GM08714 (cell line): ENCODE data around the gene ATP1A3.
"Not testable (repeated sequence)": the region's sequence is repeated elsewhere in the genome, so short reads cannot be mapped to it uniquely, and the experiment has no call there.

Experiments used
- H3K4me3 ChIP-seq: fragments of 200-500 bp; sonication (Bioruptor generic); 2 replicates; pipeline ENCODE4 v1.5.1; 2014; ENCODE audit warnings: mild to moderate bottlenecking, low read length, inconsistent platforms
- ZNF274 ChIP-seq: IDR thresholded peaks from 2 replicates; pipeline ENCODE4 v1.6.1; 2012; ENCODE audit warnings: mild to moderate bottlenecking, low read depth, low read length

Gene ATP1A3

GRCh38 chr19:41998246-41999020 is 4.4 kb upstream of the ATP1A3 start:
- TF ChIP-seq ZNF274 = no peak

GRCh38 chr19:41997851-41998229 is 3.8 kb upstream of the ATP1A3 start:
- H3K4me3 ChIP-seq = no peak overlapping the region
- TF ChIP-seq ZNF274 = no peak

More at GRCh38 chr19:41998246-41999020, 4.4 kb upstream of the ATP1A3 start:
- H3K4me3 ChIP-seq = no peak overlapping the region

GRCh38 chr19:41997121-41997850 is 3.3 kb upstream of the ATP1A3 start:
- TF ChIP-seq ZNF274 = no peak
- H3K4me3 ChIP-seq = no peak overlapping the region

- H3K4me3 ChIP-seq = no peak overlapping the region
- no peak for TF ChIP-seq ZNF274
Measured at GRCh38 chr19:41995959-41996797, 2.1 kb upstream of the ATP1A3 start.

- H3K4me3 ChIP-seq = no peak overlapping the region
- no peak for TF ChIP-seq ZNF274
Measured at GRCh38 chr19:41994994-41995958, 1.2 kb upstream of the ATP1A3 start.

DNA sequence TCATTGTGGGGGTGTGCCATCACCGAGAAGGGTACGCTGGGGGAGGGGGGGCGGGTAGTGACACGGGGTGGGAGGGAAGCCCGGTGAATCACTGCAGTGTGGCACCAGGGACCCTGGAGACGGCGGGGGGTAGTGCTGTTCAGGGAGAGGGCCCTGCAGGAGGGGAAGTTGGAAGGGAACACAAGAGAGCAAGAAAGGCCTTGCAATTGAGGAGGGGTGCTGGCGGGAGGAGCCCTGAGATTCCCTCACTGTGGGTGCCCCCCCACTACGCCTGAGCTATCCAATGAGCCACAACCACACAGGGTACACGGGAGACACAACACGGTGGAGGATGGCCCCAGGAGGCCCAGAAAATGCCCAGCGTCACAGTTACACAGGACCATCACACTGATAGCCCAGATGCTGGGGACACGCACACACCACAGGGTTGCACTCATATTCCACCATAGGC is 516 bp upstream of the ATP1A3 start:
- no peak for TF ChIP-seq ZNF274
- H3K4me3 ChIP-seq = no peak overlapping the region

GRCh38 chr19:41991925-41992569 is 2.0 kb downstream of the ATP1A3 start:
- not testable (repeated sequence) for H3K4me3 ChIP-seq

GRCh38 chr19:41991025-41991424 is 3.0 kb downstream of the ATP1A3 start:
- no peak overlapping the region for H3K4me3 ChIP-seq
- TF ChIP-seq ZNF274 = no peak

GRCh38 chr19:41990615-41991014 is 3.4 kb downstream of the ATP1A3 start:
- H3K4me3 ChIP-seq = no peak overlapping the region
- TF ChIP-seq ZNF274 = no peak

DNA sequence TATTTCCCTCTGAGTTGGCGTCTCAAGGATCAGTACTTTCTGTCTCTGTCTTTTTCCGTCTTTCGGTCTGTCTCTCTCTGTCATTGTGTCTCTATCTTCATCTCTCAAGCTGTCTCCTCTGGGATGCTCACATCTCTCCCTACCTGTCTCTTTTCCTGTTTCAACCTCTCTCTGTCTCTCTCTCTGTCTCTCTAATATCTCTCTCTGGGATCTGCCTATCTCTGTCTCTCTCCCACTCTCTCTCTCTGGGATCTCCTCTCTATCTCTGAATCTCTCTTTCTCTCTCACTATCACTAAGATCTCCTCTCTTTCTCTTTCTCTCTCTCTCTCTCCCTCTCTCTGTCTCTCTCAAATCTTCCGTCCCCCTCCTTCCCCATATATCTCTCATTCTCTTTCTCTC is 4.0 kb downstream of the ATP1A3 start:
- no peak overlapping the region for H3K4me3 ChIP-seq
- no peak for TF ChIP-seq ZNF274

DNA sequence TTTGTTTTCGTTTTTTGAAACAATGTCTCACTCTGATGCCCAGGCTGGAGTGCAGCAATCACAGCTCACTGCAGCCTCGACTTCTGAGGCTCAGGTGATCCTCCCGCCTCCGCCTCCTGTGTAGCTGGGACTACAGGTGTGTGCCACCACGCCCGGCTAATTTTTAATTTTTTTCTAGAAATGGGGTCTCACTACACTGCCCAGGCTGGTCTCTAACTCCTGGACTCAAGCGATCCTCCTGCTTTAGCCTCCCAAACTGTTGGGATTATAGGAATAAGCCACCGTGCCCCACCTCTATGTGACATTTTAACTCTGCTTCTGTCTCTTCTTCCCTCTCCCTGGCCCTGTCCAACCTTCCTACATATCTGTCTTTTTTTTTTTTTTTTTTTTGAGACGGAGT is 5.1 kb downstream of the ATP1A3 start:
- no peak for TF ChIP-seq ZNF274
- H3K4me3 ChIP-seq = no peak overlapping the region

- no peak overlapping the region for H3K4me3 ChIP-seq
- no peak for TF ChIP-seq ZNF274
Measured at GRCh38 chr19:41987141-41987860, 6.7 kb downstream of the ATP1A3 start.
